ENCODE data around the gene TNFRSF1B. TPM values are rescaled to one million over a fixed set of nuclear protein-coding genes. Genes with fewer than 3 reads are reported as not detected.

The TNFRSF1B gene
- total RNA-seq, 1 donor from 2014 or later, result 139 TPM

- no peak for TF ChIP-seq CTCF (IDR thresholded peaks at IDR 0.05)
- H3K4me1 ChIP-seq, result peaks cover 4 to 12% of the 10 kb centered on the region in 2 donors
Measured at GRCh38 chr1:12163210-12163609, 3.6 kb upstream of the TNFRSF1B start.

GRCh38 chr1:12164210-12164609, 2.6 kb upstream of the TNFRSF1B start:
- Histone ChIP-seq H3K36me3 (no peaks in the 10 kb centered on the region), H3K27ac (no peak overlapping the region), H3K4me1 (peaks cover 4 to 12% of the 10 kb centered on the region in 2 donors), H3K4me3 (no peak overlapping the region), H3K9me3 (no peaks in the 10 kb centered on the region), H3K27me3 (no peaks in the 10 kb centered on the region)
- intact Hi-C loops (cut with DNase I), result no loop called here
- no peak for TF ChIP-seq CTCF (IDR thresholded peaks at IDR 0.05)
- no peak for DNase-seq (ENCODE audit: low spot score in 2 of 2)

More at GRCh38 chr1:12163210-12163609, 3.6 kb upstream of the TNFRSF1B start:
- no peak for DNase-seq (ENCODE audit: low spot score in 2 of 2)
- Histone ChIP-seq H3K9me3 (no peaks in the 10 kb centered on the region), H3K4me3 (no peak overlapping the region), H3K36me3 (no peaks in the 10 kb centered on the region), H3K27ac (no peak overlapping the region), H3K27me3 (no peaks in the 10 kb centered on the region)
- intact Hi-C loops (cut with DNase I), result no loop called here

- no peak for TF ChIP-seq CTCF (IDR thresholded peaks at IDR 0.05)
- no peaks in the 10 kb centered on the region for H3K27me3 ChIP-seq
Measured at GRCh38 chr1:12165342-12165741, 1.4 kb upstream of the TNFRSF1B start.

GRCh38 chr1:12167493-12168429, 970 bp downstream of the TNFRSF1B start:
- TF ChIP-seq CTCF (IDR thresholded peaks at IDR 0.05), result no peak
- intact Hi-C loops (cut with DNase I), result no loop called here
- Histone ChIP-seq H3K4me1 (no peaks in the 10 kb centered on the region), H3K27me3 (no peaks in the 10 kb centered on the region), H3K36me3 (no peaks in the 10 kb centered on the region), H3K27ac (peak overlapping the region; percentile 60 to 79), H3K4me3 (peak overlapping the region; percentile 70 to 72), H3K9me3 (no peaks in the 10 kb centered on the region)
- no peak for DNase-seq (ENCODE audit: low spot score in 2 of 2)

More at GRCh38 chr1:12165342-12165741, 1.4 kb upstream of the TNFRSF1B start:
- intact Hi-C loops (cut with DNase I), result no loop called here
- Histone ChIP-seq H3K4me1 (peaks cover 4 to 12% of the 10 kb centered on the region in 2 donors), H3K9me3 (no peaks in the 10 kb centered on the region), H3K4me3 (no peak overlapping the region), H3K27ac (no peak overlapping the region), H3K36me3 (no peaks in the 10 kb centered on the region)
- DNase-seq (ENCODE audit: low spot score in 2 of 2), result no peak

- Histone ChIP-seq H3K4me3 (peak overlapping the region; percentile 35 to 72), H3K9me3 (no peaks in the 10 kb centered on the region), H3K36me3 (no peaks in the 10 kb centered on the region), H3K27ac (peak overlapping the region; percentile 60 to 79), H3K4me1 (no peaks in the 10 kb centered on the region), H3K27me3 (no peaks in the 10 kb centered on the region)
- DNase-seq (ENCODE audit: low spot score in 2 of 2), result no peak
- intact Hi-C loops (cut with DNase I), result no loop called here
- no peak for TF ChIP-seq CTCF (IDR thresholded peaks at IDR 0.05)
Measured at GRCh38 chr1:12168451-12169160, 1.8 kb downstream of the TNFRSF1B start.

All from ascending aorta (tissue), 2 donors.